NCI-H2196 treated with DMSO at 0.1 percent for 48 hours (cell line): ENCODE results near the gene CFAP69.

Source experiments
- DNase-seq: peaks from one replicate; lab custom pipeline; 2025; ENCODE audit not compliant: unreplicated experiment; lab: John Stamatoyannopoulos, UW

The CFAP69 gene

GRCh38 chr7:90244909-90245851 is at the start of gene CFAP69:
Gene CFAP69 (plus strand): TSS chr7:90245174. CDS start chr7:90245425, 251 bp downstream.
- DNase-seq, result peak; percentile 53

- DNase-seq, result no peak
Observed at GRCh38 chr7:90201500-90202195, 43.3 kb upstream of the CFAP69 start.

GRCh38 chr7:90207956-90208355 is 37.0 kb upstream of the CFAP69 start:
- no peak for DNase-seq

GRCh38 chr7:90209776-90210175 is 35.2 kb upstream of the CFAP69 start:
- no peak for DNase-seq

GRCh38 chr7:90210475-90210874 is 34.5 kb upstream of the CFAP69 start:
- DNase-seq, result no peak

- DNase-seq, result no peak
Observed at GRCh38 chr7:90210981-90211380, 34.0 kb upstream of the CFAP69 start.

GRCh38 chr7:90211391-90212148 is 33.4 kb upstream of the CFAP69 start, which contains the start of gene STEAP2:
Gene STEAP2 (plus strand): TSS chr7:90211740. CDS start chr7:90225083, 13,343 bp downstream.
- peak; percentile 66 for DNase-seq

GRCh38 chr7:90212149-90212495 is 32.9 kb upstream of the CFAP69 start:
- no peak for DNase-seq

- DNase-seq, result no peak
Observed at GRCh38 chr7:90213521-90213920, 31.5 kb upstream of the CFAP69 start.

GRCh38 chr7:90216080-90216674 is 28.8 kb upstream of the CFAP69 start:
- DNase-seq, result no peak

GRCh38 chr7:90216771-90217170 is 28.2 kb upstream of the CFAP69 start:
- DNase-seq, result no peak

- DNase-seq, result no peak
Observed at GRCh38 chr7:90222390-90222789, 22.6 kb upstream of the CFAP69 start.

- DNase-seq, result no peak
Observed at GRCh38 chr7:90222811-90223725, 21.9 kb upstream of the CFAP69 start.

- no peak for DNase-seq
Observed at GRCh38 chr7:90224195-90224594, 20.8 kb upstream of the CFAP69 start.

- no peak for DNase-seq
Observed at GRCh38 chr7:90225181-90225580, 19.8 kb upstream of the CFAP69 start.

GRCh38 chr7:90225601-90226000 is 19.4 kb upstream of the CFAP69 start:
- DNase-seq, result no peak

- DNase-seq, result no peak
Observed at GRCh38 chr7:90227259-90227658, 17.7 kb upstream of the CFAP69 start.

GRCh38 chr7:90229682-90230081 is 15.3 kb upstream of the CFAP69 start:
- DNase-seq, result no peak

- no peak for DNase-seq
Observed at GRCh38 chr7:90230834-90231233, 14.1 kb upstream of the CFAP69 start.

GRCh38 chr7:90231304-90231703 is 13.7 kb upstream of the CFAP69 start:
- DNase-seq, result no peak
